ENCODE measurements around the gene CYTH3.

The CYTH3 gene

DNA sequence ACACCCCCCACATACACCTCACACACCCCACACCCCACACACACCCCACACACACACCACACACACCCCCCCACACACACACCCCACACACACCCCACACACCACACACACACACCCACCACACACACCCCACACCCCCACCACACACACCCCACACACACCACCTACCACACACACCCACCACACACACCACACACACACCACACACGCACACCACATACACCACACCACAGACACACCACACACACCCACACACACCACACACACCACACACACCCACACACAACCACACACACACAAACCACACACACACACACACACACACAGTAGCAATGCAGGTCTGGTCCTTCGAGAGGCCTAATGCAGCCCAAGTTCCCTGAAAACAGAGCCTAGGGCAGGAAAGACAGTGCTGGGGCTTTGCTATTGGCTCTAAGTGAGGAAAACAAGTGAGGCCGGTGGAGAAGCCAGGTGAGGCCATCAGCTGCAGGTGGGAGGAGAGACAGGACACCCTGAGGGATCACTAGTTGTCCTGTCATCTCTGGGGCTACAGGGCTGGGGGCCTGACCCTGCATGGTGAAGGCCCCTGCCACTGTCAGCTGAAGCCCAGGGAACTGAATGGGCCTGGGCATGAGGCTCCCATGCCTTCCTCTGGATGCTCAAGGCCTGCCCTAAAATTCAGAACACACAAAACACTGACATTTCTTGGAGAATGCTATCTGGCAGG, 92.6 kb downstream of the CYTH3 start:
- TF ChIP-seq, protein P1, sequence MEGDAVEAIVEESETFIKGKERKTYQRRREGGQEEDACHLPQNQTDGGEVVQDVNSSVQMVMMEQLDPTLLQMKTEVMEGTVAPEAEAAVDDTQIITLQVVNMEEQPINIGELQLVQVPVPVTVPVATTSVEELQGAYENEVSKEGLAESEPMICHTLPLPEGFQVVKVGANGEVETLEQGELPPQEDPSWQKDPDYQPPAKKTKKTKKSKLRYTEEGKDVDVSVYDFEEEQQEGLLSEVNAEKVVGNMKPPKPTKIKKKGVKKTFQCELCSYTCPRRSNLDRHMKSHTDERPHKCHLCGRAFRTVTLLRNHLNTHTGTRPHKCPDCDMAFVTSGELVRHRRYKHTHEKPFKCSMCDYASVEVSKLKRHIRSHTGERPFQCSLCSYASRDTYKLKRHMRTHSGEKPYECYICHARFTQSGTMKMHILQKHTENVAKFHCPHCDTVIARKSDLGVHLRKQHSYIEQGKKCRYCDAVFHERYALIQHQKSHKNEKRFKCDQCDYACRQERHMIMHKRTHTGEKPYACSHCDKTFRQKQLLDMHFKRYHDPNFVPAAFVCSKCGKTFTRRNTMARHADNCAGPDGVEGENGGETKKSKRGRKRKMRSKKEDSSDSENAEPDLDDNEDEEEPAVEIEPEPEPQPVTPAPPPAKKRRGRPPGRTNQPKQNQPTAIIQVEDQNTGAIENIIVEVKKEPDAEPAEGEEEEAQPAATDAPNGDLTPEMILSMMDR (conservative IDR thresholded peaks at IDR 0.05; ENCODE audit: low read depth, low read length), result no peak
- DNase-seq (ENCODE audit: low read depth), result no peak
- no peak overlapping the region for H3K4me3 ChIP-seq (ENCODE audit: low read length)

DNA sequence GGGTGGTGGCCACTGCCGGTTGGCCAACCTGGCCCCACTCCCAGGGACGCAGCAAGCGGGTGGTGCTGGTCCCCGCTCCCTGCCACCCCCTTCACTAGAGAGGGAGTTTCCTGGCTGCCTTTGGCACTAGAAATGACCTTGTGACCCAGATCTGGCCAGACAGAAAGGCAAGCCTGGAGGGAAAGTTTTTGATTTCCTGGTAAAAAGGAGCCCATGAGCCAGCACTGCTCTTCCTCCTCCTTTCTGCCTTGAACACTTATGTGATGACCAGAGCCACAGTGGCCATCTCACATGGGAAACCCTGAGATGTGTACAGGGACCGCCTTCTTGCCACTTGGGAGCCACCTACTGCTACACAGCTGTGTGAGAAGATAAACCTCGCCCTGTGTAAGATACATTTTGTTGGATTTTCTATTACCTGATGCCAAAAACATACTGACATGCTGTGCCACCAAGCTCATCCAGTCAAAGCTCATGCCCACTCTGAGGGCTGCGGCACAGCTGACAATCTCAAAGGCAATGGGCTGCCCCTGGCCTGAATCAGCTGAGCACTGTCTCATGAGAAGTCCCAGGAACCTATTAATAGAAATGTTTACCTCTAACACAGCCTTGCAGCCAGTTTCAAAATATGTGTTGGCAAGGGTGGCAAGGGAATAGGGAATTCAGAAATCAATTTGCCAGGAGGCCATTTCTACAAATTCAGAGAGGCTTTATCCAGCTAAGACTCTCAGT, 94.0 kb downstream of the CYTH3 start:
- no peak for DNase-seq (ENCODE audit: low read depth)
- TF ChIP-seq, protein P1 (conservative IDR thresholded peaks at IDR 0.05; ENCODE audit: low read depth, low read length), result no peak
- no peak overlapping the region for H3K4me3 ChIP-seq (ENCODE audit: low read length)

GRCh38 chr7:6175645-6176044, 96.8 kb downstream of the CYTH3 start:
- H3K4me3 ChIP-seq (ENCODE audit: low read length), result no peak overlapping the region
- DNase-seq (ENCODE audit: low read depth), result peak; percentile 11

GRCh38 chr7:6172910-6173295, 99.5 kb downstream of the CYTH3 start:
- TF ChIP-seq, protein P1 (conservative IDR thresholded peaks at IDR 0.05; ENCODE audit: low read depth, low read length), result no peak
- DNase-seq (ENCODE audit: low read depth), result no peak
- no peak overlapping the region for H3K4me3 ChIP-seq (ENCODE audit: low read length)

More at GRCh38 chr7:6175645-6176044, 96.8 kb downstream of the CYTH3 start:
- TF ChIP-seq, protein P1 (conservative IDR thresholded peaks at IDR 0.05; ENCODE audit: low read depth, low read length), result no peak

- no peak for DNase-seq (ENCODE audit: low read depth)
- no peak overlapping the region for H3K4me3 ChIP-seq (ENCODE audit: low read length)
- TF ChIP-seq, protein P1 (conservative IDR thresholded peaks at IDR 0.05; ENCODE audit: low read depth, low read length), result no peak
Observed at GRCh38 chr7:6172224-6172909, 100.1 kb downstream of the CYTH3 start.

DNA sequence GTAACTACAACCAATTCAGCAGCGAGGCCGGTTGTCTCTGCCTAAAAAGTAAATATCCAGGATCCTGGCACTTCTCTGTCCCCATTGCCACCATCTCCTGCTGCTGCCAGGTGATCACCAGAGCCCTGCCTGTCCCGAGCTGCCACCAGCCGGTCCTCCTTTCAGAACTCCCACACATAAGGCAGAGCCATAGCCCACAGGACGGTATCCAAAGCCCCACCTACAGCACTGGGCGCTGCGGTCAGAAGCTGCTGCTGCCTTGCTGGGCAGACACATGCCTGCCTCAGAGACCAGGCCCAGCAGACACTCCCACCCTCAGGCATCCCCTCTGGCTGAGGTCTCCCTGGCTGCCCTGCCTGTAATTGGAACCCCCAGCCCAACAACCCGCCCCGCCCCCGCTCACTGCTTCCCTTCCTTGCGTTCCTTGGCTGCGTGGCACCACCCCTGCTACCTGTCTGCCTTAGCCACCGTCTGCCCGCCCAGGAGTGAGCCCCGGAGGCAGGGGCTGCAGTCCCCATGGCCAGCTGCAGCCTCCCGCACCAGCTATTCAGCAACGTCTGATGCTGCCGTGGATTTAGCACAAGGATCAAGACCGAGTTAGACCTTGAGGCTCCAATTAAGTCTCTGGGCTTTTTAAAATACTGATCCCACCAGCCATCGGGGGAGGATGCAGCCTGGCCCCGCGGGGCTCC, 100.7 kb downstream of the CYTH3 start:
- TF ChIP-seq, protein P1 (conservative IDR thresholded peaks at IDR 0.05; ENCODE audit: low read depth, low read length), result no peak
- DNase-seq (ENCODE audit: low read depth), result no peak

More for the DNA sequence above, 100.7 kb downstream of the CYTH3 start:
- H3K4me3 ChIP-seq (ENCODE audit: low read length), result no peak overlapping the region
